B cell (primary cell): Measurements from ENCODE around the gene UTP11. TPM values are rescaled to one million over a fixed set of nuclear protein-coding genes. Genes with fewer than 3 reads are reported as not detected.

Experiments
- ATAC-seq: fragments of 200-7000 bp; cut with Tn5 transposase; one replicate; pipeline ENCODE4 v1.10.0; 2021; ENCODE audit warnings: low read depth, mild to moderate bottlenecking, moderate number of reproducible peaks, moderate library complexity
- CTCF ChIA-PET: fragments of 350-600 bp; sonication (Branson Sonifier 250); formaldehyde crosslinking; loops from one replicate; lab custom pipeline; 2021; ENCODE audit warnings: antibody characterized with exemption, inconsistent platforms; lab: Charles Lee
- POLR2A ChIA-PET: fragments of 350-600 bp; sonication (Branson Sonifier 250); formaldehyde crosslinking; loops from one replicate; lab custom pipeline; 2021; ENCODE audit warnings: antibody characterized with exemption; lab: Charles Lee
- DNase-seq: peaks from one replicate; pipeline ENCODE4 v3.0.0; 2013
- H2AFZ ChIP-seq: 2 replicates; pipeline ENCODE4 v1.6.1; 2012; ENCODE audit warnings: mild to moderate bottlenecking, low read depth, low read length; ENCODE audit not compliant: insufficient read depth, poor library complexity, severe bottlenecking
- H3K27ac ChIP-seq, 2 donors: 1 replicate in 1 of 2; 2 replicates in 1 of 2; pipeline ENCODE4 v1.5.1; 2012 to 2013; ENCODE audit warnings: low read length in 2 of 2, mild to moderate bottlenecking in 2 of 2, moderate library complexity in 1 of 2
- H3K27me3 ChIP-seq, 4 experiments: fragments of 200-600 bp in 1 of 4; sonication (generic) in 1 of 4; replicated peaks in 1 of 4; 1 replicate in 2 of 4; 2 replicates in 2 of 4; pipeline versions ENCODE4 v1.6.1 to v1.7.0; 2013 to 2016; ENCODE audit warnings: low read length in 3 of 4, mild to moderate bottlenecking in 2 of 4, mixed read lengths in 1 of 4, moderate library complexity in 1 of 4; ENCODE audit not compliant: insufficient read depth in 4 of 4, control insufficient read depth in 3 of 4; ENCODE audit errors: control extremely low read depth in 1 of 4
- H3K36me3 ChIP-seq, 2 experiments: replicated peaks in 1 of 2; 1 replicate in 1 of 2; 2 replicates in 1 of 2; pipeline versions ENCODE4 v1.6.1 to v1.7.1; 2013; ENCODE audit warnings: low read length in 1 of 2; ENCODE audit not compliant: insufficient read depth in 2 of 2, control insufficient read depth in 1 of 2; ENCODE audit errors: control extremely low read depth in 1 of 2, extremely low read depth in 1 of 2
- H3K4me1 ChIP-seq, 2 donors: fragments of 200-600 bp in 1 of 2; sonication (generic) in 1 of 2; 1 replicate in 1 of 2; 2 replicates in 1 of 2; pipeline versions ENCODE4 v1.5.1 to v1.6.1; 2013 to 2017; ENCODE audit warnings: low read length in 2 of 2; ENCODE audit not compliant: control insufficient read depth in 2 of 2, insufficient read depth in 2 of 2
- H3K4me2 ChIP-seq: replicated peaks from 2 replicates; pipeline ENCODE3; 2012; ENCODE audit warnings: mild to moderate bottlenecking, low read depth, low read length; ENCODE audit not compliant: poor library complexity, severe bottlenecking
- H3K4me3 ChIP-seq, 5 experiments: fragments of 200-600 bp in 1 of 5; sonication (generic) in 1 of 5; 1 replicate in 3 of 5; 2 replicates in 2 of 5; pipeline versions ENCODE4 v1.5.1 to v1.7.0; 2011 to 2016; ENCODE audit warnings: low read length in 4 of 5, mild to moderate bottlenecking in 4 of 5, low read depth in 2 of 5, control low read depth in 1 of 5, moderate library complexity in 1 of 5; ENCODE audit not compliant: insufficient read depth in 1 of 5; ENCODE audit errors: control extremely low read depth in 1 of 5, extremely low read depth in 1 of 5
- H3K79me2 ChIP-seq: fragments of 200-600 bp; sonication (generic); one replicate; pipeline ENCODE4 v1.6.0; 2016; ENCODE audit warnings: low read length; ENCODE audit not compliant: control insufficient read depth, insufficient read depth
- H3K9ac ChIP-seq: fragments of 200-600 bp; sonication (generic); 2 replicates; pipeline ENCODE4 v1.6.1; 2017; ENCODE audit warnings: mild to moderate bottlenecking, low read length, moderate library complexity
- H3K9me3 ChIP-seq, 3 donors: one replicate each; pipeline versions ENCODE4 v1.6.1 to v1.7.1; 2013; ENCODE audit warnings: low read length in 2 of 3; ENCODE audit not compliant: control insufficient read depth in 2 of 3, insufficient read depth in 1 of 3; ENCODE audit errors: control extremely low read depth in 1 of 3
- H4K20me1 ChIP-seq: 2 replicates; pipeline ENCODE4 v1.6.0; 2012; ENCODE audit warnings: mild to moderate bottlenecking, low read length; ENCODE audit not compliant: insufficient read depth, control insufficient read depth, poor library complexity, severe bottlenecking
- H3K27ac Mint-ChIP-seq: one replicate; pipeline ENCODE4 v1.8.0; 2021; ENCODE audit warnings: mixed read lengths
- H3K27me3 Mint-ChIP-seq: one replicate; pipeline ENCODE4 v1.8.0; 2021; ENCODE audit warnings: mixed read lengths
- H3K4me1 Mint-ChIP-seq: one replicate; pipeline ENCODE4 v1.8.0; 2021; ENCODE audit warnings: mixed read lengths
- H3K4me3 Mint-ChIP-seq: one replicate; pipeline ENCODE4 v1.8.0; 2021; ENCODE audit warnings: mixed read lengths
- H3K9me3 Mint-ChIP-seq: one replicate; pipeline ENCODE4 v1.8.0; 2022; ENCODE audit warnings: mixed read lengths; ENCODE audit not compliant: insufficient read depth
- CTCF ChIP-seq: fragments of 200-600 bp; IDR thresholded peaks from one replicate; pipeline ENCODE4 v1.8.0; 2022; ENCODE audit warnings: antibody characterized with exemption, mild to moderate bottlenecking
- EZH2 ChIP-seq: IDR thresholded peaks from 2 replicates; pipeline ENCODE4 v1.6.1; 2012; ENCODE audit warnings: borderline replicate concordance, low read depth, mild to moderate bottlenecking, moderate library complexity, low read length; ENCODE audit not compliant: insufficient read depth, poor library complexity, severe bottlenecking
- WGBS: methylation state at CpG from one replicate; pipeline ENCODE4 v1.1.5; 2013; ENCODE audit warnings: missing lambda C conversion rate; ENCODE audit not compliant: insufficient coverage; 5-methylcytosine and 5-hydroxymethylcytosine counted together
- intact Hi-C: fragments of 100-400 bp; cut with micrococcal nuclease; formaldehyde crosslinking; loops from one replicate; pipeline ENCODE4 v1.10.0; 2022
- polyA plus RNA-seq: library from polyadenylated mRNA; depleted of rRNA; stranded (reverse); fragments of >200 nt; gene quantifications from 2 replicates; pipeline ENCODE4 v1.2.3, GENCODE V29; 2012
- total RNA-seq, 2 donors: library from RNA; stranded (reverse); fragments of 120-200 nt in 1 of 2; gene quantifications; 1 replicate in 1 of 2; 2 replicates in 1 of 2; pipeline versions ENCODE4 v1.2.3 to v1.2.4, GENCODE V29; 2013 to 2022

UTP11 gene
- total and polyA plus RNA-seq, 2 donors (not counting 1 experiment from before 2014, with no cell fraction given) = 6.0 to 16.8 TPM

DNA sequence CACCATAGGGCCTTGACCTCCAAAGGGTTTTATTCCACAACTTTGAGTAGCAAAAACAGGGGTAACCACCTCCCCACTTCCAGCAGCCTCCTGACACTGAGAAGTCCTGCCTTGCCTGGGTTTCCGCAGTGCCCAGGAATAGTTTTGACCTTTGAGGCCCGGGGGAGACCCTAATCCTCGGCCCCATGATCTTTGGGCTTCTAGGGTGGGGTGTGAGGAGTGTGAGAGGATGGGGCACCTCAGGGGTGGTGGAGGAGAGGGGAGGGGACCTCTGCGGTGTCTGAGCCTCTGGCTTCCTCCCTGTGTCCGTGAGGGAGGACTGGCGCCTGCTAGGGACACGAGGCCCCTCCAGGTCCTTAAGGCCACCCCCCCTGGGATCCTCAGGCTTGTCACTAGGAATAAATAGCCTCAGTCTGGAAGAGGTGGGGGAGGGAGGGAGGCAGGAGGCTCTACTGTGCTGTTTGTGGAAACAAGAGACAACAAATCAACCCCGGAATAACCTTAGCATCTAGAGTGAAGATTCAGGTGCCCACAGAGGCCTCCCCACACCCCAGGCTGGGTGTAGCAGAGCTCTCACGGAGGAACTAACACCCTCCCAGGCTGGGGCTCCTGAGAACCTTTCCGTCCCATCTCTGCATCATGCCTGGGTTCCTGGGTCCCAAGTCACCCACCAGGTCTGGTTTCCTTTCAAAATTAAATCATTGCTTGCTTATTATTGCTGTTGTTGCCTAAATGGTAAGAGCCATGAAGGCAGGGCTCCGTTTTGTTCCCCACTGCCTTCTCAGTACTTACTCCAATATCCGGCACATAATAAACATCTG is 6.3 kb upstream of the UTP11 start:
- Mint-ChIP-seq H3K4me1 (peaks cover 7% of the 10 kb centered on the region), H3K9me3 (no peaks in the 10 kb centered on the region), H3K27me3 (peaks cover 11% of the 10 kb centered on the region), H3K27ac (no peak overlapping the region), H3K4me3 (peak overlapping the region; percentile 72)
- POLR2A ChIA-PET = interaction anchor here (0.6 kb wide), 1 partner anchor 18 kb away, joined by 3 read pairs; no protein-coding TSS in a partner anchor
- WGBS = 63% methylated on average over 5 of the region's 12 CpGs
- H3K27ac ChIP-seq = no peak overlapping the region
- H3K36me3 ChIP-seq = no peaks in the 10 kb centered on the region
- H2AFZ ChIP-seq = peak overlapping the region; percentile 66
- H3K4me2 ChIP-seq = peak overlapping the region; percentile 87
- no peaks in the 10 kb centered on the region for H3K9me3 ChIP-seq
- H3K9ac ChIP-seq = no peak overlapping the region
- H3K4me3 ChIP-seq = peak overlapping the region in 1 of 5 experiments; percentile 45
- ATAC-seq = no peak
- H3K27me3 ChIP-seq = peaks cover 0 to 13% (median 6%) of the 10 kb centered on the region in 4 experiments
- peaks cover 11 to 15% of the 10 kb centered on the region in 2 donors for H3K4me1 ChIP-seq
- DNase-seq = no peak
- no peak for TF ChIP-seq CTCF
- no peak for TF ChIP-seq EZH2
- no peaks in the 10 kb centered on the region for H4K20me1 ChIP-seq
- CTCF ChIA-PET = no interaction called here
- no peaks in the 10 kb centered on the region for H3K79me2 ChIP-seq
- intact Hi-C loops = no loop called here
